Measurements from ENCODE around the gene PIBF1.

The PIBF1 gene

GRCh38 chr13:73011751-73012150 is 229.8 kb downstream of the PIBF1 start:
- no peaks in the 10 kb centered on the region for H3K9me3 ChIP-seq
- H3K4me3 ChIP-seq (ENCODE audit: low read depth in 1 of 2, low read length in 1 of 2) = no peak overlapping the region
- no peaks in the 10 kb centered on the region for H3K4me1 ChIP-seq (ENCODE audit: control insufficient read depth in 1 of 2, insufficient read depth in 1 of 2, low read depth in 1 of 2, low read length in 1 of 2)
- no peaks in the 10 kb centered on the region for H3K36me3 ChIP-seq
- TF ChIP-seq CTCF (IDR thresholded peaks at IDR 0.05) = no peak
- no peaks in the 10 kb centered on the region for H3K27me3 ChIP-seq
- H3K27ac ChIP-seq = no peak overlapping the region

- Histone ChIP-seq H3K27me3 (no peaks in the 10 kb centered on the region), H3K27ac (no peak overlapping the region), H3K36me3 (no peaks in the 10 kb centered on the region), H3K9me3 (no peaks in the 10 kb centered on the region), H3K4me3 (ENCODE audit: low read depth in 1 of 2, low read length in 1 of 2) (no peak overlapping the region), H3K4me1 (ENCODE audit: control insufficient read depth in 1 of 2, insufficient read depth in 1 of 2, low read depth in 1 of 2, low read length in 1 of 2) (no peaks in the 10 kb centered on the region)
- TF ChIP-seq CTCF (IDR thresholded peaks at IDR 0.05) = no peak
Observed at GRCh38 chr13:73015805-73016204, 233.9 kb downstream of the PIBF1 start.

GRCh38 chr13:73018336-73018735 is 236.4 kb downstream of the PIBF1 start:
- Histone ChIP-seq H3K27me3 (no peaks in the 10 kb centered on the region), H3K4me1 (ENCODE audit: control insufficient read depth in 1 of 2, insufficient read depth in 1 of 2, low read depth in 1 of 2, low read length in 1 of 2) (no peaks in the 10 kb centered on the region), H3K9me3 (no peaks in the 10 kb centered on the region), H3K4me3 (ENCODE audit: low read depth in 1 of 2, low read length in 1 of 2) (no peak overlapping the region), H3K36me3 (no peaks in the 10 kb centered on the region), H3K27ac (no peak overlapping the region)
- TF ChIP-seq CTCF (IDR thresholded peaks at IDR 0.05) = no peak

GRCh38 chr13:73025217-73026012 is 243.5 kb downstream of the PIBF1 start:
- no peak for TF ChIP-seq CTCF (IDR thresholded peaks at IDR 0.05)
- Histone ChIP-seq H3K27ac (no peak overlapping the region), H3K9me3 (no peaks in the 10 kb centered on the region)

GRCh38 chr13:73034901-73035300 is 253.0 kb downstream of the PIBF1 start:
- Histone ChIP-seq H3K27ac (no peak overlapping the region), H3K9me3 (no peaks in the 10 kb centered on the region), H3K4me3 (ENCODE audit: low read depth in 1 of 2, low read length in 1 of 2) (no peak overlapping the region), H3K36me3 (no peaks in the 10 kb centered on the region), H3K27me3 (no peaks in the 10 kb centered on the region), H3K4me1 (ENCODE audit: control insufficient read depth in 1 of 2, insufficient read depth in 1 of 2, low read depth in 1 of 2, low read length in 1 of 2) (peaks cover 31 to 38% of the 10 kb centered on the region in 2 experiments)
- TF ChIP-seq CTCF (IDR thresholded peaks at IDR 0.05) = no peak

More at GRCh38 chr13:73025217-73026012, 243.5 kb downstream of the PIBF1 start:
- Histone ChIP-seq H3K4me1 (ENCODE audit: control insufficient read depth in 1 of 2, insufficient read depth in 1 of 2, low read depth in 1 of 2, low read length in 1 of 2) (peaks cover 17 to 21% of the 10 kb centered on the region in 2 experiments), H3K36me3 (no peaks in the 10 kb centered on the region), H3K4me3 (ENCODE audit: low read depth in 1 of 2, low read length in 1 of 2) (no peak overlapping the region), H3K27me3 (no peaks in the 10 kb centered on the region)
